Gastroesophageal sphincter (tissue), 3 donors: ENCODE results near the gene CRYGA.

Source experiments
- CTCF ChIP-seq, 4 experiments: fragments of 200-600 bp in 2 of 4; fragments of 450-650 bp in 2 of 4; sonication (generic) in 1 of 4; IDR thresholded peaks; one replicate each; pipeline ENCODE4 v1.5.1; 2017 to 2019; ENCODE audit warnings: antibody characterized with exemption in 4 of 4, mild to moderate bottlenecking in 2 of 4, moderate library complexity in 2 of 4
- POLR2A ChIP-seq, 2 donors: fragments of 450-650 bp; IDR thresholded peaks; one replicate each; pipeline ENCODE4 v1.6.1; 2017; ENCODE audit warnings: antibody characterized with exemption in 2 of 2, mild to moderate bottlenecking in 2 of 2, moderate library complexity in 1 of 2
- POLR2AphosphoS5 ChIP-seq: sonication (generic); formaldehyde crosslinking; IDR thresholded peaks from one replicate; pipeline ENCODE4 v1.6.1; 2017; ENCODE audit warnings: antibody characterized with exemption

- TF ChIP-seq CTCF (IDR thresholded peaks at IDR 0.05) (no peak), POLR2AphosphoS5 (no peak), POLR2A (IDR thresholded peaks at IDR 0.05) (no peak)
These were observed 15.6 kb downstream of the CRYGA start for GRCh38 chr2:208147759-208148158.
